C4-2B (cell line): ENCODE measurements around the gene METTL1.

Source experiments
- CTCF ChIP-seq: fragments of 450-650 bp; conservative IDR thresholded peaks from 2 replicates; pipeline ENCODE4 v1.5.1; 2017; ENCODE audit warnings: mild to moderate bottlenecking
- ZFX ChIP-seq: fragments of 450-650 bp; IDR thresholded peaks from 2 replicates; pipeline ENCODE4 v1.6.1; 2017

DNA sequence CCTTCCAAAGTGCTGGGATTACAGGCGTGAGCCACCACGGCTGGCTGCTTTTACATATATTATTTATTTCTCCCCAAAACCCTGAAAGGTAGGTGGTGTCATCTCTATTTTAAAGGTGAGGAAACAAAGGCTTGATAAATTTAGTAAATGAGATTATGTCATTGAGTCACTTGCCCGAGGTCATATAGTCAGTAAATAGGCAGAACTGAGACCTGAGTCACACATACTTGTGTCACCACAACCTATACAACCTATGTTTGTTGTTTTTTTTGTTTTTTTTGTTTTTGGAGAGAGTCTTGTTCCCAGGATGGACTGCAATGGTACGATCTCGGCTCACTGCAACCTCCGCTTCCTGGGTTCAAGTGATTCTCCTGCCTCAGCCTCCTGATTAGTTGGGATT lies 23.4 kb upstream of the METTL1 start:
- TF ChIP-seq CTCF (no peak), ZFX (no peak)
